Measurements from ENCODE around the gene JAG2. TPM values are rescaled to one million over a fixed set of nuclear protein-coding genes. Genes with fewer than 3 reads are reported as not detected.

Gene JAG2
- total and polyA plus RNA-seq, 2 of the 13 experiments (the other 11 are each of a cell fraction or from before 2014, with no cell fraction given) = 0.04 to 0.16 TPM

- H3K4me2 ChIP-seq (ENCODE audit: low read depth, low read length) = no peak overlapping the region
- POLR2A ChIA-PET = no interaction called here
- no peaks in the 10 kb centered on the region for H3K79me2 ChIP-seq (ENCODE audit: insufficient read depth, low read length)
- DNase-seq (ENCODE audit: low spot score) (no peak), ATAC-seq (peak; percentile 8; the same call in 1 of the 3 replicates), FAIRE-seq (no peak)
- H2AFZ ChIP-seq (ENCODE audit: low read length) = no peak overlapping the region
- H3K4me3 ChIP-seq (replicated peaks in 1 of 3; ENCODE audit: insufficient read depth in 1 of 3, low read depth in 2 of 3, low read length in 3 of 3) = no peak overlapping the region
- no TSS peak for BruUV-seq (replicated peaks)
- in situ Hi-C loops (cut with HindIII; ENCODE audit: extremely low pct_ligation_motif_present, low pct_unique_long_range_greater_than_20kb) = no loop called here
- 62% methylated on average over 3 of the region's 13 CpGs for WGBS (ENCODE audit: low lambda C conversion rate)
- peaks cover 19% of the 10 kb centered on the region; the same call in 1 of the 2 replicates for H3K4me1 ChIP-seq (ENCODE audit: insufficient read depth, low read length)
- TF ChIP-seq ZNF552 (CRISPR knock-in tag; IDR thresholded peaks at IDR 0.05; ENCODE audit: borderline replicate concordance) (no peak), DR1 (CRISPR knock-in tag; IDR thresholded peaks at IDR 0.05) (no peak), ZNF276 (CRISPR knock-in tag; IDR thresholded peaks at IDR 0.05; ENCODE audit: low read depth) (no peak)
- H3K27ac ChIP-seq (ENCODE audit: extremely low read length, insufficient read depth, low read length) = no peak overlapping the region
- 0 out of 2 replicates have a peak, but pooled peaks cover 3% of the 10 kb centered on the region for H4K20me1 ChIP-seq (ENCODE audit: insufficient read depth, low read length)
- intact Hi-C loops (cut with micrococcal nuclease; ENCODE audit: unreplicated experiment) = no loop called here
- CTCF ChIA-PET (ENCODE audit: low intra/inter-chr PET ratio, low total read pairs) = no interaction called here
- no peaks in the 10 kb centered on the region for H3K9me3 ChIP-seq (ENCODE audit: low read length)
- no peak overlapping the region for H3K9ac ChIP-seq (ENCODE audit: insufficient read depth, low read depth, low read length)
- H3K27me3 ChIP-seq (ENCODE audit: control insufficient read depth in 1 of 2, insufficient read depth in 2 of 2, low read length in 2 of 2) = peaks cover 16 to 86% of the 10 kb centered on the region in 2 experiments
- no peaks in the 10 kb centered on the region for H3K36me3 ChIP-seq (replicated peaks in 1 of 2; ENCODE audit: control insufficient read depth in 1 of 2, insufficient read depth in 2 of 2, low read length in 2 of 2)
These were observed 10.6 kb upstream of the JAG2 start for GRCh38 chr14:105179191-105179590.

DNA sequence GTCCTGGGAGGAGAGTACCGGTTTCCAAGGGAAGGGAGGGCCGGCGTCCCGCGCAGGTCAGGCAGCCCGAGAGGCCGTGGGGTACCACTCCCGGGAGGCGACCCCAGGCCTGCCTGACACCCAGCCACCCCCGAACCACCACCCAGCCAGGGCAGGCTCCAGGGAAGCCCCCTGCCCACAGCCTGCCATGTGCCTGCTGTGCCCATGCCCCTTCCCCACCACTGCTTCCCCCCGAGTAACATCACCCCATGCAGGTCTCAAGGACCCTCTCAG is 10.2 kb upstream of the JAG2 start:
- no peak for FAIRE-seq
- no TSS peak for BruUV-seq (replicated peaks)
- POLR2A ChIA-PET = no interaction called here

More for the DNA sequence above, 10.2 kb upstream of the JAG2 start:
- DNase-seq (ENCODE audit: low spot score) (no peak), ATAC-seq (no peak)
- Histone ChIP-seq H3K9me3 (ENCODE audit: low read length) (no peaks in the 10 kb centered on the region), H3K4me2 (ENCODE audit: low read depth, low read length) (no peak overlapping the region), H2AFZ (ENCODE audit: low read length) (no peak overlapping the region), H4K20me1 (ENCODE audit: insufficient read depth, low read length) (0 out of 2 replicates have a peak, but pooled peaks cover 3% of the 10 kb centered on the region), H3K79me2 (ENCODE audit: insufficient read depth, low read length) (no peaks in the 10 kb centered on the region), H3K27me3 (ENCODE audit: control insufficient read depth in 1 of 2, insufficient read depth in 2 of 2, low read length in 2 of 2) (peaks cover 16 to 84% of the 10 kb centered on the region in 2 experiments), H3K4me1 (ENCODE audit: insufficient read depth, low read length) (peaks cover 19% of the 10 kb centered on the region; the same call in 1 of the 2 replicates), H3K36me3 (replicated peaks in 1 of 2; ENCODE audit: control insufficient read depth in 1 of 2, insufficient read depth in 2 of 2, low read length in 2 of 2) (no peaks in the 10 kb centered on the region), H3K9ac (ENCODE audit: insufficient read depth, low read depth, low read length) (no peak overlapping the region), H3K4me3 (replicated peaks in 1 of 3; ENCODE audit: insufficient read depth in 1 of 3, low read depth in 2 of 3, low read length in 3 of 3) (no peak overlapping the region), H3K27ac (ENCODE audit: extremely low read length, insufficient read depth, low read length) (no peak overlapping the region)
- in situ Hi-C loops (cut with HindIII; ENCODE audit: extremely low pct_ligation_motif_present, low pct_unique_long_range_greater_than_20kb) = no loop called here
- WGBS (ENCODE audit: low lambda C conversion rate) = 89% methylated on average over 7 of the region's 11 CpGs
- intact Hi-C loops (cut with micrococcal nuclease; ENCODE audit: unreplicated experiment) = no loop called here
- CTCF ChIA-PET (ENCODE audit: low intra/inter-chr PET ratio, low total read pairs) = no interaction called here
- TF ChIP-seq ZNF550 (CRISPR knock-in tag; IDR thresholded peaks at IDR 0.05; ENCODE audit: borderline replicate concordance) = no peak
- no peak for TF ChIP-seq ZNF841 (CRISPR knock-in tag; IDR thresholded peaks at IDR 0.05; ENCODE audit: borderline replicate concordance)
- TF ChIP-seq ZFYVE20 (CRISPR knock-in tag; IDR thresholded peaks at IDR 0.05; ENCODE audit: borderline replicate concordance, low read depth) = no peak
- TF ChIP-seq SUZ12 (IDR thresholded peaks at IDR 0.05; ENCODE audit: low read depth, low read length) = no peak
- TF ChIP-seq CREM (IDR thresholded peaks at IDR 0.05) = no peak
- TF ChIP-seq CREM (CRISPR knock-in tag; IDR thresholded peaks at IDR 0.05) = no peak
- no peak for TF ChIP-seq FOXO4 (CRISPR knock-in tag; conservative IDR thresholded peaks at IDR 0.05)
- no peak for TF ChIP-seq CENPBD1 (CRISPR knock-in tag; IDR thresholded peaks at IDR 0.05; ENCODE audit: borderline replicate concordance, low read depth)
- no peak for TF ChIP-seq ZBTB20 (CRISPR knock-in tag; IDR thresholded peaks at IDR 0.05; ENCODE audit: borderline replicate concordance, low read depth)
- TF ChIP-seq NFIC (IDR thresholded peaks at IDR 0.05; ENCODE audit: low read length) = no peak
- TF ChIP-seq JDP2 (CRISPR knock-in tag; IDR thresholded peaks at IDR 0.05; ENCODE audit: borderline replicate concordance) = no peak
- no peak for TF ChIP-seq NR1H2 (CRISPR knock-in tag; IDR thresholded peaks at IDR 0.05; ENCODE audit: borderline replicate concordance, low read depth)
